GM19240 (cell line): Measurements from ENCODE around the gene DIP2C.
"Not testable (repeated sequence)": the region's sequence is repeated elsewhere in the genome, so short reads cannot be mapped to it uniquely, and the experiment has no call there.

Source experiments
- DNase-seq: peaks from one replicate; pipeline ENCODE4 v3.0.0; 2011; ENCODE audit warnings: low spot score; ENCODE audit not compliant: insufficient read length

Gene DIP2C

DNA sequence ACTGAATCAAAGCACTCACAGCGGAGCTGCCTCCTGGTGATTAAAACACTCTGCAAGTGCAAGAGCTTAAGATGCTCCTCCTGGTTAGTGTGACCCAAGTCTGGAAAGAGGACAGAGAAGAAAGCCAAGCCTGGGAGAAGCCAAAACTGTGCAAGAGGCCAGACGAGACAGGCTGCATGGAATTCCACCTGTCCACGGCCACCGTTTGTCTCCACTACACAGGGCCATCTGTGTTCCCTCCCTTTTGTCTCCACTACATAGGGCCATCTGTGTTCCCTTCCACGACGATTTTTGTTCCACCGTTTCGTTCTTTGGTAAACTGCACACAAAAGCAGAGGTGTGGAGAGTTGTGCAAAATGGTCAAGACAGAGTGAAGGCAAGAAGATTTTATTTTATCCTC lies 233.0 kb downstream of the DIP2C start:
- no peak for DNase-seq

DNA sequence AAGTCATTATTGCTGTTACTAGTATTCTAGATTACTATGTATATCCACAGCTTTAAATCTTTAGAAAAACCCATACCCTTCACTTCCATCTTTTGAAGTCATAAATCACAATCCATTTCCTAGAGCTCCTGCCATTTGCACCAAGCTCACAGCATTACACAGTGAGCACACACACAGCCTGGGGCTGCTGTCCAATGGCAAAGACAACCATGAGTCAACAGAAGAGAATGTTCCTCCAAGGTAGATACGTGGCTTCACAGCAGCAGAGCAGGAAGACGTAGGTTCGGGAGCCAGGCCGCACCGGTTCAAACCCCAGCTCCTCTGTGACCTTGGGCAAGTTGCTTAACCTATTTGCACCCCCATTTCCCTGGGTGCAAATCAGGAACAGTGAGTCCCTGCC lies 234.6 kb downstream of the DIP2C start:
- DNase-seq: no peak

DNA sequence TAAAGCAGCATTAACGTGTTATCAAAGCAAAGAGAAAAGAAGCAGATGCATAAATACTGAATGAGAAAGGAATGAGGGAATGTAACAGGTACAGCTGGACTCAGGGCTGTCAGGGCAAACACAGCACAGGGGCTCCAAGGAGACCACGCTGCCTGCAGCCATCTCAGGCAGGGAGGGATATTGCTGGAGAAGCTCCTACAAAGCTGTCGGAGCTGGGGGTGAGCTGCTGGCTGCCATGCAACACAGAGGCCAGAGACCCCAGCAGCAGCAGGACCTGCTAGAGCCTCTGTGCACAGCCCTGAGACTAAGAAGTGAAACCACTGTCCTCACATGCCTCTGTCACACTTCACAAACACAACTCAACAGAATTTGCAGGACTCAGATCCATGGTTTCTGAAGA lies 235.8 kb downstream of the DIP2C start:
- no peak for DNase-seq

DNA sequence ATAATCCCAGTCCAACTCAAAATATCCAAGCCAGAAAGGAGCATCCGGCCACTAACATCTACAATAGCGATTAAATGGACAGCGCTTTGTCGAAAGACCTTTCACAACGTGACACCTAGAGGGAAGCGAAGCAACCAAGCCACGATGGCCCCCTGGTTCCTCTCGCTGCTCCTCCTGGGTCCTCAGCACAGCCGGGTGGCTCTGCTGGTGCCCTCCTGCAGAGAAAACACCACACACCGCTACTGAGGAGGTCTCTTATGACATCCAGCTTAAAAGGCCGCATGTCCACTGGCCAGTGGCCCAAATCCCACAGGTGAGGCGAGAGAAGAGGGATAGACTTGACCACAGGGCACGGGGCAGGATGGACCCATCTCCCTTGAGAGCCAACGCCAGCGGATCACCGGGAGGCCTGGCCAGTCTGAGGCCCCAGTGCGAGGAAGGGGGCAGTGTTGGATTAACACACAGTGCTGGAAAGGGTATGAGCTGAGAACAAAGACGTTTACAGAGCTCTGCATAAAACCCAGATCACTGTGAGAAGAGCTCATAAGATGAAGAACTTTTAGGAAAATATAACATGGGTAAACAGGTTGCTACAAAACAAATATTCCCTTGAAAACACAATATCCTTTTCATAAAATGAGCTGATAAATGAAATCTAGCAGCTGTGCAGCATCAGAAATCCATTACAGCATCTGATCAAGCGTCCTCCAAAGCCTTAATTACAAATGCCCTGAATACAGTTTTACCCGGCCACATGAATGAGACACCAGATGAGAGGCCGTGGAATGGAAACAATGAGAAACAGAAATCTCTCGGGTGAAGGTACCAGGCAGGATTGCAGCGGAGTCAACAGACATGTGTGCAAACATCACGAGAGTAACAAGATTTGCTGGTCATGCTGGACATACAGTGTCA lies 236.7 kb downstream of the DIP2C start:
- DNase-seq: no peak

DNA sequence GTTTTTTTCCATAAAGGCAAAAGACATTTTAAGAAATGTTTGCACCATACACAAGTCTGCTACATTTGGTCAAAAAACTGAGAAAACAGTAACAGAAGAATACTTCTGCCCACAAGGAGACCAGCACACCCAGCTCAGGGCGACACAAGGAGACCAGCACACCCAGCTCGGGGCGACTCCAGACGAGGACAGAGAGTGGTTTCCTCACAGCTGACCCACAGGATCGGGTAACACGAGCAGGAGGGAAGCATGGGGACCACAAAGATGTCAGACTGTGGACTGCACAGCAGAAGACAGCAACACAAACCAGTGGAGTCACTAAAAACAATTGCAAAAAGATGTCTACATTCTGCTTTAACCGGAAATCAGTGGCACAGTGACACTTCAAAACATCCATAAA lies 237.6 kb downstream of the DIP2C start:
- DNase-seq: no peak

DNA sequence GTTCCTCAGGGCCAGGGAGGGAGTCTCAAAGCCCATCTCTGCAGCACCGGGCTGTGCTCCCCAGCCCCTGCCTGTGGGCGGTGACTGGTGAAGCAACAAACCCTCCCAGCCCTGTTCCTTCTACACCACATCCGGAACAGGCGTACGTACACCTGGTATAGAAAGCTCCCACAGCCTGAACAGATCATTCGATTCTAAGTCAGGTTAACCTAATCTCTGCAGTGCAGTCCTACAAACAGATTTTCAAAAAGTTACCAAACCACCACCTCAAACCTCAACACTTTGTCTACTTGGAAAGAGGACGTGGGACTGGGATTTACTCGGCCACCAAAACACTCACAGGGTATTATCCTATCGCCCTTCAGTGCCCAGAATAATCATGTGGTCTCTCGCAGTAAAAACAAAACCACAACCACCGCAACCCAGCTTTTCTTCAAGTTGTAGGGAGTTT lies 238.4 kb downstream of the DIP2C start:
- peak; percentile 50 for DNase-seq

DNA sequence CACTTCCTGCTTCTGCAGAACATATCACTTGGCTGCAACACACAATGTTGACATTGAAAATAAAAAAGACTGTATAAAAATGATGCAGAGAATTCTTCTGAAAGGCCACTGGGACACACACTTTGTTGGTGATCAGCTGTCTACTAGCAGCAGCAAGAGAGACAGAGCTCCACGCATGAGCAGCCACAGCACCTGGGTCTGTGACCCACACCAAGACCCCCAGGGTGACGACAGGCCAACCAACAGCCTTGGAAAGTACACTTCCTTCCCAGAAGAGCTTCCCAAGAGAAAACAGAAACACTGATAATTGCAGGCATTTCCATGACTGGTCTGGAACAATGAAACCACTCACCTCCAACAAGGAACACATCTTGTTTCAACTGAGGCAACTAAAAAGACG lies 239.0 kb downstream of the DIP2C start:
- DNase-seq: no peak

DNA sequence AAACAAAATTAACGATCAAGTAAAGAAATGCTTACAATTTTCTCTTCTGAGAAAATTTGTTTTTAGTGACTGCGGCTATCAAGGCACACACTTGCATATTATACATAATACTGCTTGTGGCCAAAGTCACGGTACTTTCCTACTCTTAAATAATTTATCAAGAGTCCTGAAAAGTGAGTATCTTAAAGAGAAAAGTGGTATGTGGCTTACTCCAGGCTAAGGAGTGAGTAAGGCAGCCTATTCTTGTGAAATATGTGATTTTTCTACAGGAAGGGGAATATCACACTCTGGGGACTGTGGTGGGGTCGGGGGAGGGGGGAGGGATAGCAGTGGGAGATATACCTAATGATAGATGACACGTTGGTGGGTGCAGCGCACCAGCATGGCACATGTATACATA lies 240.1 kb downstream of the DIP2C start:
- DNase-seq: not testable (repeated sequence)

DNA sequence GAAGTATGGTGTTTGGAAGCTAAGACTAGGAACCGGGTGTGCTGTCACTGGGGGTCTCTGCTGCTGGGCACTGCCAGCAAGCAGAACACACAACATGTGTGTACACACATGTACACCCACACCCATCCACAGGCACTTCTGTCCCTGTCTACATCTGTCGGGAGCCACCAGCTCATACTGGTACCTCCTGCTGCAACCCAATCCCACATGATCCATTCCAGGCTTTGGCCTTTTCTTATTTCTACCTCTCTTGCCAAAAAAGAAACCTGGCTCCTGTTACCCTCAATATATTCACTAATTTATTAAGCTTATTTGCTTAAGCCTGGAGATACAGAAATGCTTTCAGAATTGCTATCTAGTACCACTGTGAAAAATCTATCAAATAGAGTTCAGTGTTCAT lies 246.0 kb downstream of the DIP2C start:
- DNase-seq: no peak

DNA sequence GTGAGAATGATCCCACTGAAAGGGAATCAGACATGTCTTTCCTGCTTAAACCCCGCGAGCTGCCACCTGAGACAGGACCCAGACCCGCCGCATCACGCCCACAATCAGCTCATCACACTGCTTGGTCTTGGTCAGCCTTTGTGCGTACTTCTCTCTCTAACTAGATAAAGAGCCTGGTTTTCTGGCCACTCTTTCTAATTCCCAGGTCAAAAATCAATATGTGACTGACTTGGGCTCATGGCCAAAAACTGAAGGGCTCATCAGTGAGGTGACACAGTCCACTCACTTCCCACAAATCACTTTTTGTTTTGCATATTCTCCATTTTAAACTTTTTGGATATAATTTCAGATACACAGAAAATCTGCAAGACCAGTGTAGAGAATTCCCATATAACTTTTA lies 247.3 kb downstream of the DIP2C start:
- DNase-seq: no peak

DNA sequence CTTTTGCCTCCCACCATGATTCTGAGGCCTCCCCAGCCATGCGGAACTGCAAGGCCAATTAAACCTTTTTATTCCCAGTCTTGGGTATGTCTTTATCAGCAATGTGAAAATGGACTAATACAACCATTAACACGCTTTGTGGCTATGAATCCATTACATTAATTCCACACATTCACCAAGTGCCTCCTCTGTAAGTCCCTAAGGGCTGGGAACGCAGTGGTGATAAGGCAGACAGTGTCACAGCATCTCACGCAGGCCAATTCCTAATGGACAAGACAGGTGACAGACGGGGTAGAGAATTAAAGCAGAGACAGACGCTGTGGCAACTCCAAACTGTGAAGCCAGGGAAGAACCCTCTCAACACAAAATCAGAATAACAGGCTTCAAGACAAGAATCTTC lies 247.8 kb downstream of the DIP2C start:
- DNase-seq: no peak

DNA sequence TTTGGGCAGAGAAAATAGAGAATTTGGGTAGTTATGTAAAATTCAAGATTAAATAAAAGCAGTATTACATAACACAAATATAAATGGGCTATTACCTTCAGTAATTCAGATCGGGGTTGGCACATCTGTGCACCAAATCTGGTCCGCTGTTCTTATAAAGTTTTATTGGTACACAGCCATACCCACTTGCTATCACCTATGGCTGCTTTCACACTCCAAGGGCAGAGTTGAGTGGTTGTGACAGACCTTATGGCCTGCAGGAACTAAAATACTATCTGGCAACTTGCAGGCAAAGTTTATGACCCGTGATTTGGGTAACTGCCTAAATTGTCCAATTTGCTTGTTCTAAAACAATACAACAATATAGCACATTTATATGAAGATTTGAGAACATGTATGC lies 249.3 kb downstream of the DIP2C start:
- DNase-seq: no peak

DNA sequence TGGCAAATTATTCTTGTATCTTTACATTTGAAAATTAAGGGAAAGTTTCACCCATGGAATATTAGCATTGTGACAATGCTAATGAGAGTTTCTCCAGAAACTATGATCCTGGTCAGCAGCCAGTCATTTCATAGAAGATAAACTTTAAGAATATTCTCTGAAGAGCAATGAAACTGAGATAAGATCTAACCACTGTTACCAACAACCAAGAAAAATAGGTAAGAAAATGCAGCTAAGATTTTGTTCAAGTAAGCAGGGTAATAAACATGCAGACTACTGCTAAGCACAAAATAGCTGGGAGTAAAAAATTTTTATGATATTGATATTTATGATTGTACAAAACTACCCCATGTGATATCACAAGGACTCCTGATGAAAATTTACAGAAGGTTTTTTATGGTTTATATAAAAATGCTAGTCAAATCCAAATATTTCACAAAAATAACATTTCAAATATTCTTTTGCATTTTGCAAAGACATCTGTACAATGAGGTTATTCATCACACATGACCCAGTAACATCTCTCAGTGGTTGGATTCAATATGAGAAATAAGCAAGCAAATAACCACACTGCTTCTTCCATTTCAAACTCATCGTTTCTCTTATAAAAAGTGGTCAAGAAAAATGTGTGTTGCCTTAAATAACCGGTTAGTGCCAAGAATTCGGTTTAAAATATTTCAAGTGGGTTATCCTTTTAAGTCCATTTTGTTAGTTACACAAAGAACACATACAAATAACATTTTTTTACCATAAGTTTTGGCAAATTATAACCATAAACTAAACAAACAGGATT lies 251.6 kb downstream of the DIP2C start:
- no peak for DNase-seq

DNA sequence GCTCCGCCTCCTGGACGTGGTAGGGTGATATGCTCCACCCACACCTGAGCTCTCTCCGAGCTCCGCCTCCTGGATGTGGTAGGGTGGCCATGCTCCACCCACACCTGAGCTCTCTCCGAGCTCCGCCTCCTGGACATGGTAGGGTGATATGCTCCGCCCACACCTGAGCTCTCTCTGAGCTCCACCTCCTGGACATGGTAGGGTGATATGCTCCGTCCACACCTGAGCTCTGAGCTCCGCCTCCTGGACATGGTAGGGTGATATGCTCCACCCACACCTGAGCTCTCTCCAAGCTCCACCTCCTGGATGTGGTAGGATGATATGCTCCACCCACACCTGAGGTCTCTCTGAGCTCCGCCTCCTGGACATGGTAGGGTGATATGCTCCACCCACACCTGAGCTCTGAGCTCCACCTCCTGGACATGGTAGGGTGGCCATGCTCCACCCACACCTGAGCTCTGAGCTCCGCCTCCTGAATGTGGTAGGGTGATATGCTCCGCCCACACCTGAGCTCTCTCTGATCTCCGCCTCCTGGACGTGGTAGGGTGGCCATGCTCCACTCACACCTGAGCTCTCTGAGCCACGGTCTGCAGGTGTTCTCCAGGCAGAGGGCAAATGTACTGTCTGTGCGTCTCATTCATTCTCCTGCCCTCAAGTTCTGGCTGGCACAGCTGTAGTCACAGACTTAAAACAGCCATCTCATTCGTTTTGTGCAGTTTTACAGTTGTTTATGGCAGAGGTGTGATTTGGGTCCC lies 252.4 kb downstream of the DIP2C start:
- DNase-seq: no peak

DNA sequence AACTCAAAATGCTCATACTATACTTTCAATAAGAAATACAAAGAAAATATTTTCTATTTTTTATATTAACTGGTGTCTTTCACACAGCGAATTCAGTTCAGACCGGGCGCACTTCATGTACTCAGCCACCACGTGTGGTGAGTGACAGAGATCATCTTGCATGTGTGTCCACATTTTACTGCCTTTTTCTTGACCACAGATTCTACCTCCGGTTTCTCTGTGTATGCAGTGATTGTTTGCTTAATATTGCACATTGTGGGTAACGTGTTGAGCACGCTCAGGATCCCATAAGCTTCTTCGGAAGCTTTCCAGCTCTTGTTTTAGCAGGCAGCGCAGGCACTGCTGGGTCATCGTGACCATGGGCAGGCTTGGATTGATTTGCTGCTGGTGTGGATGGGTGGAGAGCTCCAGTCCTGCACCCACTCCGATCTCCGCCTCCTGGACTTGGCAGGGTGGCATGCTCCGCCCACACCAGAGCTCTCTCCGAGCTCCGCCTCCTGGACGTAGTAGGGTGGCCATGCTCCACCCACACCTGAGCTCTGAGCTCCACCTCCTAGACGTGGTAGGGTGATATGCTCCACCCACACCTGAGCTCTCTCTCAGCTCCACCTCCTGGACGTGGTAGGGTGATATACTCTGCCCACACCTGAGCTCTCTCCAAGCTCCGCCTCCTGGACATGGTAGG lies 253.3 kb downstream of the DIP2C start:
- DNase-seq: no peak

DNA sequence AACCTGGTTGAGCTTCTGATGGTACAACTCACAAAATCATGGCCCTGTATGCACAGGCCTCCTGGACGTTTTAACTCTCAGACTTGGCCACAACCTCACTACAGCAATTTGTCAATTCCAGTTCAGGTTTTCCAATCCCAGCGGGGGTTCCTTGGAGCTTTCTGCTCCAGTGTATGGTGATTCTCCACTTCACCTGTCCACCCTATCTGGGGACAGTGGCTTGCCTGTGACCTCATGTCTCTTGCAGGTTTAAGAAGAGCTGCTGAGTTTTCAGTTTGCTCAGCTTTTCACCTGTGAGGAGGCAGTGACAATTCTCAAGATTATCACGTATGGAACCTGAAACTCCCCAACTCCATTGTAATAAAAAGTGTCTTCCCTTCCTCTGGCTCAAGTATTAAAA lies 254.1 kb downstream of the DIP2C start:
- no peak for DNase-seq

DNA sequence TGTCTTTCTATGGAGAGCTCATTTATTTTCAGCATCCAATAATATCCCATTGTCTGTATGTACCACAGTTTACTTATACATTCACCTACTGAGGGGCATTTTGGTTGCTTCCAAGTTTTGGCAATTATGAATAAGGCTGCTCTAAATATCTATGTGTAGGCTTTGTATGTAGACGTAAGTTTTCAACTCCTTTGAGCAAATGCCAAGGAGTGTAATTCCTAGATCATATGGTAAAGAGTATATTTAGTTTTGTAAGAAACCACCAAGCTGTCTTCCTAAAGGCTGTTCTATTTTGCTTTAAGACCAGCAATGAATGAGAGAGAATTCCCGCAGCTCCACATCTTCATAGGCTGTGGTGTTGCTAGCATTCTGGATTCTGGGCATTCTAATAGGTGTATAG lies 259.8 kb downstream of the DIP2C start:
- DNase-seq: no peak

DNA sequence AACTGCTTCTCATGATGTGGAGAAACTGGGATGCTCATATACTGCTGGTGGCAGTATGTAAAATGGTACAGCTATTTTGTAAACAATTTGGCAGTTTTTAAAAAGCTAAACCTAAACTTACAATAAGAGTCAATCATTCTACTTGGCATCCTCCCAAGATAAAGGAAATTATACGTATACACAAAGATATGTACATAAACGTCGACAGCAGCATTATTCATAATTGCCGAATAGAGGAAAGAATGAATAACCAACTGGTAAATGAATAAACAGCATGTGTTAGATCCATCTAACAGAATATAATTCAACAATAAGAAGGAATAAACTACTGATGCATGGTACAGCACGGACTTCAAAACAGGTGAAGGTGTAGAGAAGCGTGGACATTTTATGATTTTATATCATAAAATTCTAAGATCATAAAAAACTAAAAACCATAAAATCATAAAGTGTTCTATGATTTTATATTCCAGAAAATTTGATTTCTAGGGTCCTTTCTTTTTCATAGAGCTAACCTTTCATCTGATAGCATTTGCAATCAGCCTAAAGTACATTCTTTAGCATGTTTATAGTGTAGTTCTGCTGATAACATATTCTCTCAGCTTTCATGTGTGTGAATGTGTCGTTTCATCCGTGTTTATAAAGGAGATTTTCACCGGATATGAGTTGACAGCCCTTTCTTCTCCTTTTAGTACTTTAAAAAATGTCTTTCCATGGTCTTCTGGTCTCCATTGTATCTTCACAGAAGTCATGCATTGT lies 261.5 kb downstream of the DIP2C start:
- DNase-seq: no peak

DNA sequence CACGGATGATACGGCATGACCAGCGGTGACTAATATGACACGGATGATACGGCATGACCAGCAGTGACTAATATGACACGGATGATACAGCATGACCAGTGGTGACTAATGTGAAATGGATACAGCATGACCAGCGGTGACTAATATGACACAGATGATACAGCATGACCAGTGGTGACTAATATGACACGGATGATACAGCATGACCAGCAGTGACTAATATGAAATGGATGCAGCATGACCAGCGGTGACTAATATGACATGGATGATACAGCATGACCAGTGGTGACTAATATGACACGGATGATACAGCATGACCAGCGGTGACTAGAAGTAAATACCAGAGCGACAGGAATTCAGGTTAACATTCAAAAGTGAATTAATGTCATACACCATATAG lies 264.1 kb downstream of the DIP2C start:
- DNase-seq: not testable (repeated sequence)

DNA sequence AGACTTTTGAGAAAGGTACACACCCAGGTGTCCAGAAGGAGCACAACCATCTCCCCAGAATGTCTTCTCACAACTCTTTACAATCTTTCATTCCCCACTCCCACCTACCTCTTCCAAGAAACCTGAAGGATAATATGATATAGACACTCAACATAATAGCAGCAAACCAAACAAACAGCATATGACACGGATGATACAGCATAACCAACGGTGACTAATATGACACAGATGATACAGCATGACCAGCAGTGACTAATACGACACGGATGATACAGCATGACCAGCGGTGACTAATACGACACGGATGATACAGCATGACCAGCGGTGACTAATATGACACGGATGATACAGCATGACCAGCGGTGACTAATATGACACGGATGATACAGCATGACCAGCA lies 264.7 kb downstream of the DIP2C start:
- DNase-seq: not testable (repeated sequence)

DNA sequence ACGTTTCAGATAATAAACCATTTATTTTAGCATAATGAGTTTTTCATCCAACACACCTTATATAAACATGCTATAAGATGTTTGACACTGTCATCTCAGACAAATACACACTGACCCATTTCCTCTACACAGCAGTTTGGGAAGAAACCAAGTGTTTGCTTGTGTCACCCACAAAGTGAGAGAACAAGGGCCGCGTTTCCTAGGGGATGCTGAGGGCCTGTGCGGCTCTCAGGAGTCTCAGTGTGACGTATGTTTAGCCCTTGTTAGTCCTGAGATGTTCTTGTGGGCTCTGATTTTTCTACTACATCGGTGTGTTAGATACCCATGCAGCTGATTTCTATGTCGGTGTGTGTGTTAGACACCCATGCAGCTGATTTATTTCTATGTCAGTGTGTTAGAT lies 266.3 kb downstream of the DIP2C start:
- no peak for DNase-seq
